Renal pelvis (tissue), 12 donors: ENCODE data around the gene MED29. TPM values are rescaled to one million over a fixed set of nuclear protein-coding genes. Genes with fewer than 3 reads are reported as not detected.
A peak's percentile ranks its signal among the peaks of the same experiment; 100 is the strongest.

Experiments used
- DNase-seq: peaks from one replicate; pipeline ENCODE4 v3.0.0-alpha.2; 2013
- long read RNA-seq, 16 experiments: transcript quantifications; one replicate each; lab custom pipeline, GENCODE V29; 2026
- polyA plus RNA-seq, 3 donors: library from polyadenylated mRNA; unstranded; fragments of 120-200 nt; gene quantifications; one replicate each; pipeline ENCODE4 v1.2.1, GENCODE V29; 2013; ENCODE audit not compliant: insufficient read length in 3 of 3

MED29 gene
- 10 to 100 TPM; 39.9 to 42.5 (median 41.3) TPM for polyA plus RNA-seq
- long read RNA-seq, donor 1, transcript MED29-201 (4 exons, 3,653 nt), result major isoform, 28 of 28 reads
- long read RNA-seq, donor 1, partial matches to known transcripts, result 0 of 28 reads
- long read RNA-seq, donor 1, other reads (novel, unspliced or antisense), result 0 of 28 reads
- long read RNA-seq, donor 2, transcript MED29-201 (4 exons, 3,653 nt), result major isoform, 29 of 29 reads
- long read RNA-seq, donor 2, partial matches to known transcripts, result 0 of 29 reads
- long read RNA-seq, donor 2, other reads (novel, unspliced or antisense), result 0 of 29 reads
- long read RNA-seq, donor 3, transcript MED29-201 (4 exons, 3,653 nt), result major isoform, 27 of 28 reads
- long read RNA-seq, donor 3, partial matches to known transcripts, result 0 of 28 reads
- long read RNA-seq, donor 3, other reads (novel, unspliced or antisense), result 0 of 28 reads
- long read RNA-seq, donor 4, transcript MED29-201 (4 exons, 3,653 nt), result major isoform, 28 of 28 reads
- long read RNA-seq, donor 4, partial matches to known transcripts, result 0 of 28 reads
- long read RNA-seq, donor 4, other reads (novel, unspliced or antisense), result 0 of 28 reads
- long read RNA-seq, donor 5, transcript MED29-201 (4 exons, 3,653 nt), result major isoform, 16 of 16 reads
- long read RNA-seq, donor 5, partial matches to known transcripts, result 0 of 16 reads
- long read RNA-seq, donor 5, other reads (novel, unspliced or antisense), result 0 of 16 reads
- long read RNA-seq, donor 6, transcript MED29-201 (4 exons, 3,653 nt), result major isoform, 19 of 20 reads
- long read RNA-seq, donor 6, partial matches to known transcripts, result 0 of 20 reads
- long read RNA-seq, donor 6, other reads (novel, unspliced or antisense), result 0 of 20 reads
- long read RNA-seq, donor 7, transcript MED29-201 (4 exons, 3,653 nt), result major isoform, 31 of 31 reads
- long read RNA-seq, donor 7, partial matches to known transcripts, result 0 of 31 reads
- long read RNA-seq, donor 7, other reads (novel, unspliced or antisense), result 0 of 31 reads
- long read RNA-seq, donor 8, transcript MED29-201 (4 exons, 3,653 nt), result major isoform, 13 of 13 reads
- long read RNA-seq, donor 8, partial matches to known transcripts, result 0 of 13 reads
- long read RNA-seq, donor 8, other reads (novel, unspliced or antisense), result 0 of 13 reads
- long read RNA-seq, donor 9, transcript MED29-201 (4 exons, 3,653 nt), result major isoform, 44 of 44 reads
- long read RNA-seq, donor 9, partial matches to known transcripts, result 0 of 44 reads
- long read RNA-seq, donor 9, other reads (novel, unspliced or antisense), result 0 of 44 reads
- long read RNA-seq, donor 10, transcript MED29-201 (4 exons, 3,653 nt), result major isoform, 25 of 26 reads
- long read RNA-seq, donor 10, partial matches to known transcripts, result 0 of 26 reads
- long read RNA-seq, donor 10, other reads (novel, unspliced or antisense), result 0 of 26 reads
- long read RNA-seq, donor 11, transcript MED29-201 (4 exons, 3,653 nt), result major isoform, 24 of 24 reads
- long read RNA-seq, donor 11, partial matches to known transcripts, result 0 of 24 reads
- long read RNA-seq, donor 11, other reads (novel, unspliced or antisense), result 0 of 24 reads
- long read RNA-seq, donor 12, transcript MED29-201 (4 exons, 3,653 nt), result major isoform, 33 of 33 reads
- long read RNA-seq, donor 12, partial matches to known transcripts, result 0 of 33 reads
- long read RNA-seq, donor 12, other reads (novel, unspliced or antisense), result 0 of 33 reads
- long read RNA-seq, donor 13, transcript MED29-201 (4 exons, 3,653 nt), result major isoform, 12 of 13 reads
- long read RNA-seq, donor 13, partial matches to known transcripts, result 0 of 13 reads
- long read RNA-seq, donor 13, other reads (novel, unspliced or antisense), result 0 of 13 reads
- long read RNA-seq, donor 14, result 0 reads
- long read RNA-seq, donor 15, transcript MED29-201 (4 exons, 3,653 nt), result major isoform, 40 of 41 reads
- long read RNA-seq, donor 15, partial matches to known transcripts, result 0 of 41 reads
- long read RNA-seq, donor 15, other reads (novel, unspliced or antisense), result 0 of 41 reads
- long read RNA-seq, donor 16, transcript MED29-201 (4 exons, 3,653 nt), result major isoform, 34 of 34 reads
- long read RNA-seq, donor 16, partial matches to known transcripts, result 0 of 34 reads
- long read RNA-seq, donor 16, other reads (novel, unspliced or antisense), result 0 of 34 reads

DNA sequence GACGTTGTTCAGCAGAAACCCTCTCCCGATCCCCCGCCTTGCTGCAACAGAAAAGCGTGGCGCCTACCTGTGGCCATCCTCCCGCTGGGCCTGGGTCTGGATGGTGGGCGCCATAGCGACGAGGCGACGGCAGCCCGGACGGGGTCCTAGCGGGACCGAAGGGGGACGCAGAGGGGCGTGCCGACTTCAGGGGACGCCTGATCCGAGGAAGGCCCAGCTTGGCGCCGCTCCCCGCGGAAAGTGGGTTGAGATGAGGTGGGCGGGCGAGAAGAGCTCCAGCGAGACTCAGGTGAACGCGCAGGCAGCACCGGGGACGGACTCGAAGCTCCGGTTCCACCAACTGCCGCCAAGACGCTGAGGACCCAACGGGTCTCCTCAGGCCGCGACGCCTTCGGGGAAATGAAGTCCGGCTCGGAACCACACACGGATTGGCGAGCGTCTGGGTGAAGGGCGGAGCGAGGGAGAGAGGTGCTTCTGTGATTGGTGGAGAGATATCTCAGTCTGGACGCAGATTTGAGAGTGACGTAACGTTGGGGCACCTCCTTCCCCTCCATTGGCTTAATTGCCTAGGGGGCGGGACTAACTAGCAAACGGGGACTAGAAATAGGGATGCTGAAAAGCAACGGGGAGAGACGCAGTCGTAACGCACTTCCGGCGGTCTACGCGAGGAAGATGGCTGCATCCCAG is at the start of gene MED29, which contains the start of gene PAF1:
Gene MED29 (plus strand): TSS at position 628 of the 687 bp plus-strand sequence. CDS start 45 bp downstream, at position 673.
Gene PAF1 (minus strand): TSS at position 356 of the 687 bp plus-strand sequence. CDS start 242 bp downstream, at position 114.
- DNase-seq, result peak; percentile 100

DNA sequence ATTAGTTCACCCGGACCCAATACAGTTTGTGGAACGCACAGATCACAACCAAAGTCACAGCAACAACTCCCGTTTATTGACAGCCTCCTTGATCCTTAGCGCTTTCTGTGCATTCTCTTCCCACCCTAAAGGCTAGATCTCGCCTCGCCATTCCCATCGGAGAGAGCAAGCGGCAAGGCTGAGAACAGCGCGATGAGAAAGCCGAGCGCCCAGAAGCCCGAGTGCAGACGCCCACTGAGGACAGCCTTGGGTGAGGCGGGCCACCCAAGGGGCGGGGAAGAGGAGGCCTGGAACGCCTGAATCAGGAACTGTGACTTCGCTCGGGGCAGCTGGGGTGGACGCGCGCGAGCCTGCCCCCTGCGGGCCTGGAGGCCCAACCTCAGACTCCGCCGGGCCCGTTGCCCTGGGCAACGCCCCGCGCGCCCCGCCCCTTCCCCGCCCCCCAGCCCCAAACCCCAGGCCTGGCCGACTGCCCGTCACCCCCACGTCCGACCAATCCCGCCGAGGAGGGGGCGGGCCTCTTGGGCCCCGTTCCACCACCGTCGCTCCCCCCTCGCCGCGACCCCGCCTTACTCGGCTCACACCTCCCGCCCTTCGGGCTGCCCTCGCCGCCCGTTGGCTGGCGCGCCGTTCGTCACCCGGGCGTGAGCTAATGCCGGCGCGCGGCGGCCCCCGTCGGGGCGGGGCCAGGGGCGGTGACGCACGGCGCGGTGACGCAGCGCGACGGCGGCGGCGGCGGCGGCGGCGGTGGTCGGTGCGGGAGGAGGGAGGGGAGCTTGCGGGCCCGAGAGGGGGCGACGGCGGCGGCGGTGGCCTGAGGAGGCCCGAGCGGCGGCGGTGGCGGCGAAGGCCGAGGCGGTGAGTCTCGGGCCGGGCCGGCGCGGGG is 49.2 kb upstream of the MED29 start, which contains the start of gene SAMD4B:
Gene SAMD4B (plus strand): TSS at position 703 of the 886 bp plus-strand sequence. CDS start 14,473 bp downstream, outside the sequence.
- peak; percentile 98 for DNase-seq

DNA sequence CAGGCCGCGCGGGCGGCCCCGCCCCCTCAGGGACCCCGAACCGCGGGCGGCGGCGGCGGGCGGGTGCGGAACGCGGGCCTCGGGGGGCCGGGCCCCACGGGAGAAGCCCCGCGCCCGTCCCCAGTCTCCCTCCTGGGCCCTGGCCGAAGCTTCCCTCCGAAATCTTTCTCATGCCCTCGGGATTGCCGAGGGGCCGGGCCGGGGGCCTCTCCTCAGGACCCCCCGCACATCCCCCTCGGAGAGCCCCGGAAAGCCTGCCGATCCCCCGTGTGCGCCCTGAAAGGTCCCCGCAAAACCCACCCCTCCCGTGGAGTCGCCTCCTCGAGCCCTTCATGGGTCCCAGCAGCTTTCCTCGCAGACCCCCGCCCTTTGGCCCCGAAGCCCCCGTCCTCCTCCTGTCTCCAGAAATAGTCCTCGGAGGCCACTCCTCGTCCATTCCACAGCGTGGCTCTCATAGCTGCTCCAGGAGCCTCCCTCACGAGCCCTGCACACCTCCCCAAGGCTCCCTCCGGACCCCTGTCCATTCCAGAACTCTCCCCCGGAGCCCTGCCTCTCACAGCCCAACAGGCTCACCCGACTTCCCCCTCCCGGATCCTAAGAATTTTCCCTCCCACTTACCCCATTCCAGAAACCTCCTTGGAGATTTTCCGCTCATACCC is 48.4 kb upstream of the MED29 start:
- DNase-seq, result no peak

- no peak for DNase-seq
Measured at GRCh38 chr19:39345956-39346355, 45.2 kb upstream of the MED29 start.

GRCh38 chr19:39347332-39348164 is 43.6 kb upstream of the MED29 start:
- DNase-seq, result no peak

DNA sequence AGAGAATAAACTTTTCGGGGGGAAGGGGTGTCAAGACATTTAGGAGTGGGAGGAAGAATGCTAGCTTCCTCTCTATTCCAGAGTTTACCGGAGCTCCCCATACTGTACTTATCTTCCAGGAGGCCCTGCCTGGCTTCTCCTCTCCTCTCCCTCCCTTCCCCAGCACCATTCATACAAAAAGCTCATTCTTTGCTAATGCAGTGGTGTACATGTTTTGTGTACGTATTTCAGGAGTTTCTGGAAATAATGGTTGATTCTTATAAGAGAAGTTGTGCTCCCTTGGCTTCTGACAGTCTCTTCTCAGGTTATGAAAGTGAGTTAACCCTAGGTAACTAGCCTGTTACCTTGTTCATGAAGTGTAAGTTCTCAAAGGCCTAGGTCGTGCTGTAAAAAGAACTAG is 41.9 kb upstream of the MED29 start:
- no peak for DNase-seq

DNA sequence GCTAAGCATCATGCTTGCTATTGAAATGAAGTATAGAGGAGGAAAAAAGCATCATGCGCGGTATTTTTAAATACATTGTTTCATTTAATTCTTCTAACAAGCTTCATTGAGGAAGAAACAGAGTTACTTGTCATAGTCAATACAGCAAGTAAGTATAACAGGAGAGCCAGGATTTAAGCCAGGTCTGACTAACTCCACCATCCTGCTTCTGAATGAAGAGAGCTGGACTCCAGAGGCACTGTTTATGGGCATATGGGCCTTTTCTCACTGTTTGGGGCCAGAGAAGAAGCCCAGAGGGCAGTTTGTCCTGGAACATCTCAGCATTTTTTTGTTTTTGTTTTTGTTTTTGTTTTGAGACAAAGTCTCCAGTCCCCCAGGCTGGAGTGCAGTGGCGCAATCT is 41.0 kb upstream of the MED29 start:
- no peak for DNase-seq

DNA sequence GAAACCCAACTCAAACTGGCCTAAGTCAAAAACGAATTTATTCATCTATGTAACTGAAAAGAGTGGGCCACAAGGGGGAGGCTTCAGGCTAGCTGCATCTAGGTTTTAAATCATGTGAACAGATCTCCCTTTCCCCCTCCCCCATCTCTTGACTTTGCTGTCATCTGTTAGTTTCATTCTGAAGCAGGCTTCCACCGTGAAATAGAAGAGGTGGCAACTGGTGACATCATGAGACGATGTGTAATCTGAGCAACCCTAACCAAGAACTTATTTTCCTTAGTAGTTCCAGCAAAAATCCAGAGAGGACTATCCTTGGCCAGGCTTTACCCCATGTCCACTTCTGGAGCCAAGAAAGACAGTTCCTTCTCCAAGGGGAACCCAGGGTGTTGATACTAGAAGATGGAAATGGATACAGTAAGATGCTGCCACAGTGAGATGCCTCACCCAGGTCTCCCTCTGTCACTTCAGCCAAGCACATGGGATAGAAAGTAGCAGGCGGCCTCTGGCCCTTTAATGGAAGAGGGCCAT is 39.6 kb upstream of the MED29 start:
- DNase-seq, result no peak

GRCh38 chr19:39352381-39353255 is 38.6 kb upstream of the MED29 start:
- DNase-seq, result no peak

- DNase-seq, result no peak
Measured at GRCh38 chr19:39355253-39355652, 35.9 kb upstream of the MED29 start.

- DNase-seq, result no peak
Measured at GRCh38 chr19:39356073-39356472, 35.1 kb upstream of the MED29 start.

DNA sequence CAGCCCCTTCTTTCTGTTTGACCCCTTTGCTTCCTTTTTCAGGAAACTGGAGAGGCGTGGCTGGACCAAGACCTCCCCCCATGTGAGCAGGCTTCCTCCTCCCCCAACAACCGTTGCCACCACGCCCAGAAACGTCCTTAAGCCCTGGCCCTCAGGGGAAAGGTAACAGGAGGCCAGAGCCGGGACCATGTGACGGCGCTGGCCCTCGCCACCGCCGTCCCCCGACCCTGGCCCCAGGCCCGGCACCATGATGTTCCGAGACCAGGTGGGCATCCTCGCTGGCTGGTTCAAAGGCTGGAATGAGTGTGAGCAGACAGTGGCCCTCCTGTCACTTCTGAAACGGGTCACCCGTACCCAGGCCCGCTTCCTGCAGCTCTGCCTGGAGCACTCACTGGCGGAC is 34.5 kb upstream of the MED29 start:
- no peak for DNase-seq

DNA sequence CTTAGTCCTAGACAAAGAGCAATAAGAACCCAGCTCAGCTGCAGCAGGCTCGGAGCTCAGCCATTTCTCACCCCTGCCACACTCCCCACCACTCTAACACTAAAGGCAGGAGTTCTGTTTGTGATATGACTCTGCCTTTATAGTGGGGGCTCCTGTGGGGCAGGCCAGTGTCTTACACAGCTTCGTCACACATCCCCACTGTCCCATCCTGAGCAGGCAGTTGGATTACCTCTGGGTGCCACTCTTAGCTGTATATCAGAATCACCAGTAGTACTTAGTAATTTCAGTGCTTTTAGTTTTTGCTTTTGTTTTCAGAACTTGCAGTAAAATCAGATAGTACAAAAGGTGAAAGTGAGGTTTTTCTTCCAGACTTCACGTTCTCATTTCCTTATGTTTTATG is 32.2 kb upstream of the MED29 start:
- no peak for DNase-seq

GRCh38 chr19:39360599-39360998 is 30.6 kb upstream of the MED29 start:
- no peak for DNase-seq
